Osteoblast (primary cell): ENCODE results near the gene EBLN1. TPM values are rescaled to one million over a fixed set of nuclear protein-coding genes. Genes with fewer than 3 reads are reported as not detected.

ENCODE experiments used
- DNase-seq: peaks from one replicate; pipeline ENCODE4 v3.0.0; 2011; ENCODE audit warnings: low spot score, mixed read lengths; ENCODE audit not compliant: insufficient read length; ENCODE audit errors: missing footprints
- H2AFZ ChIP-seq: 2 replicates; pipeline ENCODE4 v1.6.0; 2011; ENCODE audit warnings: mild to moderate bottlenecking, low read length
- H3K27ac ChIP-seq: 2 replicates; pipeline ENCODE4 v1.5.1; 2011; ENCODE audit warnings: mild to moderate bottlenecking, low read depth, low read length, moderate library complexity
- H3K27me3 ChIP-seq: 2 replicates; pipeline ENCODE4 v1.6.0; 2012; ENCODE audit warnings: mild to moderate bottlenecking, control low read depth, inconsistent platforms, low read length, moderate library complexity; ENCODE audit not compliant: insufficient read depth
- H3K36me3 ChIP-seq: 2 replicates; pipeline ENCODE4 v1.5.1; 2011; ENCODE audit warnings: mild to moderate bottlenecking, low read length, control low read depth, moderate library complexity; ENCODE audit not compliant: insufficient read depth
- H3K4me1 ChIP-seq: 2 replicates; pipeline ENCODE4 v1.5.1; 2011; ENCODE audit warnings: mild to moderate bottlenecking, low read length, control low read depth, moderate library complexity; ENCODE audit not compliant: insufficient read depth
- H3K4me2 ChIP-seq: 2 replicates; pipeline ENCODE4 v1.6.0; 2011; ENCODE audit warnings: mild to moderate bottlenecking, low read length; ENCODE audit not compliant: insufficient read depth
- H3K4me3 ChIP-seq: fragments of 200-600 bp; sonication (generic); 3 replicates; pipeline ENCODE4 v1.5.1; 2012; ENCODE audit warnings: mild to moderate bottlenecking, low read length, inconsistent platforms; ENCODE audit not compliant: insufficient read depth
- H3K79me2 ChIP-seq: 2 replicates; pipeline ENCODE4 v1.6.0; 2012; ENCODE audit warnings: mild to moderate bottlenecking, low read length, control low read depth, inconsistent platforms; ENCODE audit not compliant: insufficient read depth
- H3K9me3 ChIP-seq: 2 replicates; pipeline ENCODE4 v1.5.1; 2011; ENCODE audit warnings: low read depth, low read length, control low read depth
- H4K20me1 ChIP-seq: 2 replicates; pipeline ENCODE4 v1.6.0; 2012; ENCODE audit warnings: mild to moderate bottlenecking, low read length, control low read depth; ENCODE audit not compliant: insufficient read depth
- CTCF ChIP-seq: IDR thresholded peaks from 2 replicates; pipeline ENCODE4 v1.5.1; 2011; ENCODE audit warnings: mild to moderate bottlenecking, low read depth, low read length, moderate library complexity; ENCODE audit errors: extremely low read depth
- total RNA-seq: library from RNA; depleted of rRNA; stranded (reverse); fragments of >200 nt; gene quantifications from 2 replicates; pipeline ENCODE4 v1.2.3, GENCODE V29; 2012

EBLN1 gene
- total RNA-seq, 1 donor: not detected

GRCh38 chr10:22171131-22171530 is 46.7 kb downstream of the EBLN1 start:
- H3K4me3 ChIP-seq: no peak overlapping the region
- no peaks in the 10 kb centered on the region for H3K79me2 ChIP-seq
- H3K4me2 ChIP-seq: no peak overlapping the region
- H3K36me3 ChIP-seq: no peaks in the 10 kb centered on the region
- TF ChIP-seq CTCF: no peak
- no peak overlapping the region for H2AFZ ChIP-seq
- no peaks in the 10 kb centered on the region for H3K27me3 ChIP-seq
- H3K9me3 ChIP-seq: no peaks in the 10 kb centered on the region
- DNase-seq: no peak
- no peaks in the 10 kb centered on the region for H4K20me1 ChIP-seq
- H3K4me1 ChIP-seq: no peaks in the 10 kb centered on the region
- H3K27ac ChIP-seq: no peak overlapping the region

- no peaks in the 10 kb centered on the region for H3K36me3 ChIP-seq
- H3K9me3 ChIP-seq: no peaks in the 10 kb centered on the region
- DNase-seq: no peak
- no peak overlapping the region for H3K27ac ChIP-seq
- H3K4me2 ChIP-seq: no peak overlapping the region
- H4K20me1 ChIP-seq: no peaks in the 10 kb centered on the region
- H3K4me1 ChIP-seq: no peaks in the 10 kb centered on the region
- no peaks in the 10 kb centered on the region for H3K79me2 ChIP-seq
- H3K4me3 ChIP-seq: no peak overlapping the region
- TF ChIP-seq CTCF: no peak
- no peak overlapping the region for H2AFZ ChIP-seq
- H3K27me3 ChIP-seq: no peaks in the 10 kb centered on the region
These were observed 47.2 kb downstream of the EBLN1 start for GRCh38 chr10:22170582-22170981.

- Histone ChIP-seq H4K20me1 (no peaks in the 10 kb centered on the region), H3K79me2 (no peaks in the 10 kb centered on the region), H2AFZ (no peak overlapping the region), H3K27ac (no peak overlapping the region), H3K4me2 (no peak overlapping the region), H3K4me3 (no peak overlapping the region), H3K4me1 (no peaks in the 10 kb centered on the region), H3K9me3 (no peaks in the 10 kb centered on the region), H3K27me3 (no peaks in the 10 kb centered on the region), H3K36me3 (no peaks in the 10 kb centered on the region)
- TF ChIP-seq CTCF: no peak
- DNase-seq: no peak
These were observed 57.8 kb downstream of the EBLN1 start for GRCh38 chr10:22159979-22160378.

GRCh38 chr10:22159180-22159579 is 58.6 kb downstream of the EBLN1 start:
- Histone ChIP-seq H3K4me1 (no peaks in the 10 kb centered on the region), H3K79me2 (no peaks in the 10 kb centered on the region), H4K20me1 (no peaks in the 10 kb centered on the region), H3K4me3 (no peak overlapping the region), H3K4me2 (peak overlapping the region; percentile 26), H3K36me3 (no peaks in the 10 kb centered on the region), H3K9me3 (no peaks in the 10 kb centered on the region), H3K27ac (no peak overlapping the region), H2AFZ (no peak overlapping the region), H3K27me3 (no peaks in the 10 kb centered on the region)
- no peak for TF ChIP-seq CTCF
- DNase-seq: no peak

Other genes starting within 250 kb of the EBLN1 start
- 83.1 and 83.2 TPM in 2 replicates for gene DNAJC1, start 214.3 kb downstream of the EBLN1 start, total RNA-seq
- 49.2 and 53.9 TPM in 2 replicates for gene COMMD3, start 98.4 kb upstream of the EBLN1 start, total RNA-seq
- gene BMI1, start 103.1 kb upstream of the EBLN1 start, total RNA-seq: 64.8 and 73.1 TPM in 2 replicates
- gene SPAG6, start 127.5 kb upstream of the EBLN1 start, total RNA-seq: not detected in 2 replicates